GM19023 (cell line): ENCODE results near the gene RBM38.
A peak's percentile ranks its signal among the peaks of the same experiment; 100 is the strongest.

Experiments used
- ATAC-seq: cut with Tn5 transposase; IDR thresholded peaks from one replicate; pipeline ENCODE4 v1.9.1; 2021; ENCODE audit warnings: mild to moderate bottlenecking, moderate library complexity; ENCODE audit not compliant: unreplicated experiment

The RBM38 gene

GRCh38 chr20:57449398-57450354 lies 58.5 kb downstream of the RBM38 start:
- no peak for ATAC-seq

DNA sequence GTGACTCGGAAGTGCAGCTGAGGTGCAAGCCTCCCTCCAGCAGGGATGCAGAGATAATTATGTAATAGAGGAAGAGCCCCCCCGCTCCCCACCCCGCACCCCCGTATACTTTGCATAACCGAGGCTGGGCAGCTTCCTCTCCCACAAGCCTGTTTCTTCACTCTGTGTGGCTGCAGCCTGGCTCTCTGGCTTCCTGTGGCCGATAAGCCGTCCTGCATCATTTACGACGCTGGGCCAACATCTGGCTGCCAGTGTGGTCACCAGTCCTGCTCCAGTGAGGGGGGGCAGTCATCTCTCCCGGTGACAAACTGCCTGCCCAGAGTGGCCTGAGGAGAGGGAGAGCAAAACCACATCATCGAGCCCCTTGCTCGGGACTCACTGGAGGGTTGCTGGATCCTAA lies 59.2 kb downstream of the RBM38 start:
- ATAC-seq = peak; percentile 74

GRCh38 chr20:57450931-57451330 lies 59.7 kb downstream of the RBM38 start:
- ATAC-seq = no peak

GRCh38 chr20:57451431-57451794 lies 60.2 kb downstream of the RBM38 start:
- no peak for ATAC-seq

- no peak for ATAC-seq
These were observed 60.8 kb downstream of the RBM38 start for GRCh38 chr20:57451795-57452661.

GRCh38 chr20:57455386-57455785 lies 64.2 kb downstream of the RBM38 start:
- ATAC-seq = no peak

- ATAC-seq = no peak
These were observed 64.9 kb downstream of the RBM38 start for GRCh38 chr20:57456116-57456515.

- ATAC-seq = no peak
These were observed 66.3 kb downstream of the RBM38 start for GRCh38 chr20:57457243-57458095.

GRCh38 chr20:57458400-57459160 lies 67.4 kb downstream of the RBM38 start:
- ATAC-seq = no peak
